ENCODE measurements around the gene KIR2DL4.
"Not testable (repeated sequence)": the region's sequence is repeated elsewhere in the genome, so short reads cannot be mapped to it uniquely, and the experiment has no call there.

- not testable (repeated sequence) for TF ChIP-seq EZH2 (IDR thresholded peaks at IDR 0.05; ENCODE audit: borderline replicate concordance, low read length); CTCF (IDR thresholded peaks at IDR 0.05; ENCODE audit: low read length)
Observed at GRCh38 chr19:54786091-54786723, 17.2 kb upstream of the KIR2DL4 start.
